ENCODE measurements around the gene SLC5A4. TPM values are rescaled to one million over a fixed set of nuclear protein-coding genes. Genes with fewer than 3 reads are reported as not detected.

Gene SLC5A4
- total and polyA plus RNA-seq, 10 of the 15 experiments (the other 5 are each of a cell fraction or from before 2014, with no cell fraction given) = not detected

DNA sequence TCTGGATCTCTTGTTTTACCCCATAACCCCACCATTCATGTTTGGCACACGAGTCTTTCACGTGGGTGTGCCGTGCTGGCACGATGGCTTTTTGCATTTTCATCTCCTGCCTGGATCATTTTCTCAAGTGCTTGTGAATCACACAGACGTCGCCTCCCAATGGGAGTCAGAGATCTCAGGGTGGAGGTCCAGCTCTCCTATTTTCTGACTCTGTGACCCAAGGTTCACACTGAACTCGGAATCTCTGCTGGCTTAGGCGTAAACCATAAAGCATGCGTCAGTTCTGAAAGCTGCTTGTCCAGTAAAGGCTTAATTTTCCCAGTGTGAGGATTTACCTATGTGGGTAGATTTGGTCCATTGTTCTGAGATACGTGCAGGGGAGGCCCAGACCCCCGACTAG lies 80.0 kb downstream of the SLC5A4 start:
- Histone ChIP-seq H3K27me3 (replicated peaks in 1 of 2; ENCODE audit: control insufficient read depth in 2 of 2, insufficient read depth in 2 of 2, low read length in 1 of 2) (peaks cover 0 to 4% of the 10 kb centered on the region in 2 experiments; a peak in 1 of 4 replicates), H3K4me1 (ENCODE audit: control insufficient read depth, insufficient read depth, low read length) (no peaks in the 10 kb centered on the region), H3K9ac (ENCODE audit: control insufficient read depth, insufficient read depth, low read length) (no peak overlapping the region), H4K20me1 (ENCODE audit: control insufficient read depth, insufficient read depth) (no peaks in the 10 kb centered on the region), H3K4me2 (ENCODE audit: control insufficient read depth, insufficient read depth) (no peak overlapping the region), H2AFZ (ENCODE audit: control insufficient read depth, low read depth, low read length) (no peak overlapping the region), H3K36me3 (ENCODE audit: control insufficient read depth in 2 of 2, insufficient read depth in 2 of 2, low read length in 1 of 2) (no peaks in the 10 kb centered on the region), H3K27ac (ENCODE audit: control insufficient read depth, insufficient read depth) (no peak overlapping the region), H3K9me3 (replicated peaks; ENCODE audit: control insufficient read depth, insufficient read depth, low read length) (no peaks in the 10 kb centered on the region), H3K79me2 (ENCODE audit: control insufficient read depth, insufficient read depth, low read length) (no peaks in the 10 kb centered on the region), H3K4me3 (no peak overlapping the region)
- no peak for FAIRE-seq
- SMC1A ChIA-PET (ENCODE audit: uncharacterized antibody, unreplicated experiment) = no interaction called here
- no peak for DNase-seq (ENCODE audit: low read depth, low spot score)
- CTCF ChIA-PET = no interaction called here
- in situ Hi-C loops (cut with MboI) (no loop called here), intact Hi-C loops (cut with micrococcal nuclease; ENCODE audit: unreplicated experiment) (no loop called here)
- TF ChIP-seq MYB (IDR thresholded peaks at IDR 0.05; ENCODE audit: borderline replicate concordance, low read depth, low read length) (no peak), MTA2 (IDR thresholded peaks at IDR 0.05; ENCODE audit: low read depth) (no peak), STAT1 (conservative IDR thresholded peaks at IDR 0.05) (no peak), IKZF1 (conservative IDR thresholded peaks at IDR 0.05) (no peak), SIX5 (IDR thresholded peaks at IDR 0.05; ENCODE audit: low read depth, low read length, severe bottlenecking) (no peak), GABPA (IDR thresholded peaks at IDR 0.05; ENCODE audit: low read depth) (no peak), ZNF24 (IDR thresholded peaks at IDR 0.05) (no peak)
- TF ChIP-seq, protein P1, sequence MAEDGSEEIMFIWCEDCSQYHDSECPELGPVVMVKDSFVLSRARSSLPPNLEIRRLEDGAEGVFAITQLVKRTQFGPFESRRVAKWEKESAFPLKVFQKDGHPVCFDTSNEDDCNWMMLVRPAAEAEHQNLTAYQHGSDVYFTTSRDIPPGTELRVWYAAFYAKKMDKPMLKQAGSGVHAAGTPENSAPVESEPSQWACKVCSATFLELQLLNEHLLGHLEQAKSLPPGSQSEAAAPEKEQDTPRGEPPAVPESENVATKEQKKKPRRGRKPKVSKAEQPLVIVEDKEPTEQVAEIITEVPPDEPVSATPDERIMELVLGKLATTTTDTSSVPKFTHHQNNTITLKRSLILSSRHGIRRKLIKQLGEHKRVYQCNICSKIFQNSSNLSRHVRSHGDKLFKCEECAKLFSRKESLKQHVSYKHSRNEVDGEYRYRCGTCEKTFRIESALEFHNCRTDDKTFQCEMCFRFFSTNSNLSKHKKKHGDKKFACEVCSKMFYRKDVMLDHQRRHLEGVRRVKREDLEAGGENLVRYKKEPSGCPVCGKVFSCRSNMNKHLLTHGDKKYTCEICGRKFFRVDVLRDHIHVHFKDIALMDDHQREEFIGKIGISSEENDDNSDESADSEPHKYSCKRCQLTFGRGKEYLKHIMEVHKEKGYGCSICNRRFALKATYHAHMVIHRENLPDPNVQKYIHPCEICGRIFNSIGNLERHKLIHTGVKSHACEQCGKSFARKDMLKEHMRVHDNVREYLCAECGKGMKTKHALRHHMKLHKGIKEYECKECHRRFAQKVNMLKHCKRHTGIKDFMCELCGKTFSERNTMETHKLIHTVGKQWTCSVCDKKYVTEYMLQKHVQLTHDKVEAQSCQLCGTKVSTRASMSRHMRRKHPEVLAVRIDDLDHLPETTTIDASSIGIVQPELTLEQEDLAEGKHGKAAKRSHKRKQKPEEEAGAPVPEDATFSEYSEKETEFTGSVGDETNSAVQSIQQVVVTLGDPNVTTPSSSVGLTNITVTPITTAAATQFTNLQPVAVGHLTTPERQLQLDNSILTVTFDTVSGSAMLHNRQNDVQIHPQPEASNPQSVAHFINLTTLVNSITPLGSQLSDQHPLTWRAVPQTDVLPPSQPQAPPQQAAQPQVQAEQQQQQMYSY (CRISPR knock-in tag; IDR thresholded peaks at IDR 0.05) = no peak
- TF ChIP-seq, protein P2, sequence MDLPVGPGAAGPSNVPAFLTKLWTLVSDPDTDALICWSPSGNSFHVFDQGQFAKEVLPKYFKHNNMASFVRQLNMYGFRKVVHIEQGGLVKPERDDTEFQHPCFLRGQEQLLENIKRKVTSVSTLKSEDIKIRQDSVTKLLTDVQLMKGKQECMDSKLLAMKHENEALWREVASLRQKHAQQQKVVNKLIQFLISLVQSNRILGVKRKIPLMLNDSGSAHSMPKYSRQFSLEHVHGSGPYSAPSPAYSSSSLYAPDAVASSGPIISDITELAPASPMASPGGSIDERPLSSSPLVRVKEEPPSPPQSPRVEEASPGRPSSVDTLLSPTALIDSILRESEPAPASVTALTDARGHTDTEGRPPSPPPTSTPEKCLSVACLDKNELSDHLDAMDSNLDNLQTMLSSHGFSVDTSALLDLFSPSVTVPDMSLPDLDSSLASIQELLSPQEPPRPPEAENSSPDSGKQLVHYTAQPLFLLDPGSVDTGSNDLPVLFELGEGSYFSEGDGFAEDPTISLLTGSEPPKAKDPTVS (IDR thresholded peaks at IDR 0.05; ENCODE audit: low read depth, low read length) = no peak
- TF ChIP-seq, protein P3, sequence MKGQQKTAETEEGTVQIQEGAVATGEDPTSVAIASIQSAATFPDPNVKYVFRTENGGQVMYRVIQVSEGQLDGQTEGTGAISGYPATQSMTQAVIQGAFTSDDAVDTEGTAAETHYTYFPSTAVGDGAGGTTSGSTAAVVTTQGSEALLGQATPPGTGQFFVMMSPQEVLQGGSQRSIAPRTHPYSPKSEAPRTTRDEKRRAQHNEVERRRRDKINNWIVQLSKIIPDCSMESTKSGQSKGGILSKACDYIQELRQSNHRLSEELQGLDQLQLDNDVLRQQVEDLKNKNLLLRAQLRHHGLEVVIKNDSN (IDR thresholded peaks at IDR 0.05; ENCODE audit: borderline replicate concordance, extremely low read length, insufficient read depth, low read depth, low read length) = no peak
- no TSS peak for BruUV-seq (replicated peaks)
- RAD21 ChIA-PET (ENCODE audit: unreplicated experiment) = no interaction called here
- POLR2A ChIA-PET = no interaction called here
- no peak for ATAC-seq
- 73% methylated on average over 11 of the region's 11 CpGs for WGBS (ENCODE audit: insufficient coverage, insufficient replicate concordance, low lambda C conversion rate, missing lambda C conversion rate)

Small RNA genes lying within 50 kb of the gene (small RNA-seq; reads per million reads assigned to genes)
- not detected for gene RF02171

Other genes starting within 250 kb of the SLC5A4 start
- gene SLC5A1, start 212.1 kb downstream of the SLC5A4 start, total RNA-seq (2014; rRNA removed) = not detected in 2 replicates
- gene SLC5A1, start 212.1 kb downstream of the SLC5A4 start, total RNA-seq (2014; rRNA removed; fragmentation: Illumina TruSeq; extraction: Trizol) = not detected in 2 replicates
- gene SLC5A1, start 212.1 kb downstream of the SLC5A4 start, total RNA-seq (2021) = not detected in 2 replicates
- not detected in 2 replicates for gene SLC5A1, start 212.1 kb downstream of the SLC5A4 start, polyA plus RNA-seq (2011; rRNA removed)
- gene SLC5A1, start 212.1 kb downstream of the SLC5A4 start, polyA plus RNA-seq (2014; fragmentation: Illumina TruSeq; extraction: Trizol) = not detected in 2 replicates
- not detected for gene SLC5A1, start 212.1 kb downstream of the SLC5A4 start, polyA plus RNA-seq (2014; fragmentation: Nextera tagmentation; extraction: Ambion mirVana)
- 0.01 TPM in 1 of 2 replicates, not detected in the other for gene SLC5A1, start 212.1 kb downstream of the SLC5A4 start, polyA plus RNA-seq (2014; rRNA removed)
- gene SLC5A1, start 212.1 kb downstream of the SLC5A4 start, polyA plus RNA-seq (2016; fragmentation: Nextera tagmentation; extraction: Ambion mirVana) = not detected
- not detected in 2 replicates for gene C22orf42, start 96.0 kb downstream of the SLC5A4 start, total RNA-seq (2014; rRNA removed)
- gene C22orf42, start 96.0 kb downstream of the SLC5A4 start, total RNA-seq (2014; rRNA removed; fragmentation: Illumina TruSeq; extraction: Trizol) = not detected in 2 replicates
- not detected in 2 replicates for gene C22orf42, start 96.0 kb downstream of the SLC5A4 start, total RNA-seq (2021)
- not detected in 2 replicates for gene C22orf42, start 96.0 kb downstream of the SLC5A4 start, polyA plus RNA-seq (2011; rRNA removed)
- not detected in 2 replicates for gene C22orf42, start 96.0 kb downstream of the SLC5A4 start, polyA plus RNA-seq (2014; fragmentation: Illumina TruSeq; extraction: Trizol)
- gene C22orf42, start 96.0 kb downstream of the SLC5A4 start, polyA plus RNA-seq (2014; fragmentation: Nextera tagmentation; extraction: Ambion mirVana) = not detected
- gene C22orf42, start 96.0 kb downstream of the SLC5A4 start, polyA plus RNA-seq (2014; rRNA removed) = not detected in 2 replicates
- gene C22orf42, start 96.0 kb downstream of the SLC5A4 start, polyA plus RNA-seq (2016; fragmentation: Nextera tagmentation; extraction: Ambion mirVana) = not detected
- gene RFPL2, start 50.3 kb downstream of the SLC5A4 start, total RNA-seq (2014; rRNA removed) = not detected in 2 replicates
- gene RFPL2, start 50.3 kb downstream of the SLC5A4 start, total RNA-seq (2014; rRNA removed; fragmentation: Illumina TruSeq; extraction: Trizol) = not detected in 2 replicates
- not detected in 2 replicates for gene RFPL2, start 50.3 kb downstream of the SLC5A4 start, total RNA-seq (2021)
- gene RFPL2, start 50.3 kb downstream of the SLC5A4 start, polyA plus RNA-seq (2011; rRNA removed) = not detected in 2 replicates
- gene RFPL2, start 50.3 kb downstream of the SLC5A4 start, polyA plus RNA-seq (2014; fragmentation: Illumina TruSeq; extraction: Trizol) = not detected in 2 replicates
- gene RFPL2, start 50.3 kb downstream of the SLC5A4 start, polyA plus RNA-seq (2014; fragmentation: Nextera tagmentation; extraction: Ambion mirVana) = not detected
- not detected in 2 replicates for gene RFPL2, start 50.3 kb downstream of the SLC5A4 start, polyA plus RNA-seq (2014; rRNA removed)
- gene RFPL2, start 50.3 kb downstream of the SLC5A4 start, polyA plus RNA-seq (2016; fragmentation: Nextera tagmentation; extraction: Ambion mirVana) = not detected
- gene RFPL3, start 102.5 kb upstream of the SLC5A4 start, total RNA-seq (2014; rRNA removed) = not detected in 2 replicates
- not detected in 2 replicates for gene RFPL3, start 102.5 kb upstream of the SLC5A4 start, total RNA-seq (2014; rRNA removed; fragmentation: Illumina TruSeq; extraction: Trizol)
- gene RFPL3, start 102.5 kb upstream of the SLC5A4 start, total RNA-seq (2021) = not detected in 2 replicates
- not detected in 2 replicates for gene RFPL3, start 102.5 kb upstream of the SLC5A4 start, polyA plus RNA-seq (2011; rRNA removed)
- not detected in 2 replicates for gene RFPL3, start 102.5 kb upstream of the SLC5A4 start, polyA plus RNA-seq (2014; fragmentation: Illumina TruSeq; extraction: Trizol)
- not detected for gene RFPL3, start 102.5 kb upstream of the SLC5A4 start, polyA plus RNA-seq (2014; fragmentation: Nextera tagmentation; extraction: Ambion mirVana)
- not detected in 2 replicates for gene RFPL3, start 102.5 kb upstream of the SLC5A4 start, polyA plus RNA-seq (2014; rRNA removed)
- not detected for gene RFPL3, start 102.5 kb upstream of the SLC5A4 start, polyA plus RNA-seq (2016; fragmentation: Nextera tagmentation; extraction: Ambion mirVana)
- 88.4 and 98.7 TPM in 2 replicates for gene RTCB, start 156.9 kb upstream of the SLC5A4 start, total RNA-seq (2014; rRNA removed)
- 102 and 104 TPM in 2 replicates for gene RTCB, start 156.9 kb upstream of the SLC5A4 start, total RNA-seq (2014; rRNA removed; fragmentation: Illumina TruSeq; extraction: Trizol)
- gene RTCB, start 156.9 kb upstream of the SLC5A4 start, total RNA-seq (2021) = 84.4 and 89.9 TPM in 2 replicates
- gene RTCB, start 156.9 kb upstream of the SLC5A4 start, polyA plus RNA-seq (2011; rRNA removed) = 192 and 197 TPM in 2 replicates
- 102 and 116 TPM in 2 replicates for gene RTCB, start 156.9 kb upstream of the SLC5A4 start, polyA plus RNA-seq (2014; fragmentation: Illumina TruSeq; extraction: Trizol)
- 100 to 1,000 TPM; 108 to 203 TPM for gene RTCB, start 156.9 kb upstream of the SLC5A4 start, polyA plus RNA-seq (2014; fragmentation: Nextera tagmentation; extraction: Ambion mirVana)
- gene RTCB, start 156.9 kb upstream of the SLC5A4 start, polyA plus RNA-seq (2014; rRNA removed) = 85.3 and 92.2 TPM in 2 replicates
- 100 to 1,000 TPM; 142 to 145 TPM for gene RTCB, start 156.9 kb upstream of the SLC5A4 start, polyA plus RNA-seq (2016; fragmentation: Nextera tagmentation; extraction: Ambion mirVana)
- 0.11 TPM in 1 of 2 replicates, not detected in the other for gene BPIFC, start 209.1 kb upstream of the SLC5A4 start, total RNA-seq (2014; rRNA removed)
- not detected in 2 replicates for gene BPIFC, start 209.1 kb upstream of the SLC5A4 start, total RNA-seq (2014; rRNA removed; fragmentation: Illumina TruSeq; extraction: Trizol)
- not detected in 2 replicates for gene BPIFC, start 209.1 kb upstream of the SLC5A4 start, total RNA-seq (2021)
- gene BPIFC, start 209.1 kb upstream of the SLC5A4 start, polyA plus RNA-seq (2011; rRNA removed) = 0.04 TPM in 1 of 2 replicates, not detected in the other
- not detected in 2 replicates for gene BPIFC, start 209.1 kb upstream of the SLC5A4 start, polyA plus RNA-seq (2014; fragmentation: Illumina TruSeq; extraction: Trizol)
- gene BPIFC, start 209.1 kb upstream of the SLC5A4 start, polyA plus RNA-seq (2014; fragmentation: Nextera tagmentation; extraction: Ambion mirVana) = under 1 TPM in 1 of 2 experiments, not detected in 1; 0.35 TPM
- not detected in 2 replicates for gene BPIFC, start 209.1 kb upstream of the SLC5A4 start, polyA plus RNA-seq (2014; rRNA removed)
- gene BPIFC, start 209.1 kb upstream of the SLC5A4 start, polyA plus RNA-seq (2016; fragmentation: Nextera tagmentation; extraction: Ambion mirVana) = not detected
- 108 and 129 TPM in 2 replicates for gene FBXO7, start 219.5 kb upstream of the SLC5A4 start, total RNA-seq (2014; rRNA removed)
- 105 and 112 TPM in 2 replicates for gene FBXO7, start 219.5 kb upstream of the SLC5A4 start, total RNA-seq (2014; rRNA removed; fragmentation: Illumina TruSeq; extraction: Trizol)
- 86.3 and 90.5 TPM in 2 replicates for gene FBXO7, start 219.5 kb upstream of the SLC5A4 start, total RNA-seq (2021)
- gene FBXO7, start 219.5 kb upstream of the SLC5A4 start, polyA plus RNA-seq (2011; rRNA removed) = 184 and 192 TPM in 2 replicates
- gene FBXO7, start 219.5 kb upstream of the SLC5A4 start, polyA plus RNA-seq (2014; fragmentation: Illumina TruSeq; extraction: Trizol) = 144 and 172 TPM in 2 replicates
- gene FBXO7, start 219.5 kb upstream of the SLC5A4 start, polyA plus RNA-seq (2014; fragmentation: Nextera tagmentation; extraction: Ambion mirVana) = 10 to 100 TPM; 37.3 to 48.4 TPM
- 97.2 and 105 TPM in 2 replicates for gene FBXO7, start 219.5 kb upstream of the SLC5A4 start, polyA plus RNA-seq (2014; rRNA removed)
- gene FBXO7, start 219.5 kb upstream of the SLC5A4 start, polyA plus RNA-seq (2016; fragmentation: Nextera tagmentation; extraction: Ambion mirVana) = 100 to 1,000 TPM; 120 to 129 TPM